ENCODE measurements around the gene SERP2.

DNA sequence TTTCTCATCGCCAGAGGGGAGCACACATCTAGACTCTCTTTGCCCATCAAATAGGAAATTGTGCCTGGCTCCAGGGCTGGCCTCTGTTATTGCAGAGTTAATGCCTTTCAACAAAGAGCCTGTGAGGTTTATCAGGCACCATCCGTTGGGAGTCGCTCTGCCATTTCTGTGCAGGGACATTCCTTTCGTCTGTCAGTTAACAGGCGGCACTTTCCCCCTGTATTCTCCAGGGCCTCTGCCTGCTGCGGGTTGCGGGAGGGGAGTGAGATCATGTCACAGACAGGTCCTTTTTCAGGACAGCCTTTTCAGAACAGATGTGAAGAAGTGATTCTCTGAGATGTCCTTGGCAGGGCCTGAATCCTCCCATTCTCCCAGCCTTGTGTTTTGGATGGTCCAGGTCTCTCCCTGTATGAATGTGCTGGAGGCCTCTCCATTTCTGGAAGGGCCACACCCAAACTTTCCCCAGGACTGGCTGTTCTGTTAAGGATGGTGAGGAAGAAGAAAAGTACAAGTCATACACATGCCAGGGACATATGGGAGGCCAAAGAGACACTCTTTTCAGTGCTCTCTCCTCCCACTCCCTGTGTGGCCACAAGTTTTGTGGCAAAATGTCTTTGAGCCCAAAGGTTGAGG, 14.9 kb downstream of the SERP2 start:
- TF ChIP-seq ZNF274 (IDR thresholded peaks at IDR 0.05; ENCODE audit: low read depth, low read length) (no peak), YY1 (IDR thresholded peaks at IDR 0.05; ENCODE audit: insufficient read depth, insufficient read length) (no peak), SUZ12 (IDR thresholded peaks at IDR 0.05; ENCODE audit: extremely low read depth, insufficient read depth, insufficient read length) (no peak)

Measured in NT2/D1 (cell line).